NCI-H1417 (cell line): ENCODE measurements around the gene B4GALNT4.
A peak's percentile ranks its signal among the peaks of the same experiment; 100 is the strongest.
"Not testable (repeated sequence)": the region's sequence is repeated elsewhere in the genome, so short reads cannot be mapped to it uniquely, and the experiment has no call there.

Experiments used
- DNase-seq, 3 experiments: peaks; one replicate each; lab custom pipeline; 2025; lab: John Stamatoyannopoulos, UW

B4GALNT4 gene

GRCh38 chr11:369336-370018 is at the start of gene B4GALNT4:
B4GALNT4 (plus strand) TSS chr11:369499; CDS start chr11:369804, 305 bp downstream.
- DNase-seq: peak; percentile 51 to 58 (median 53)

GRCh38 chr11:319888-320273 is 49.4 kb upstream of the B4GALNT4 start:
- DNase-seq: not testable (repeated sequence)

- DNase-seq: no peak
These were observed 45.1 kb upstream of the B4GALNT4 start for GRCh38 chr11:324156-324555.

- not testable (repeated sequence) for DNase-seq
These were observed 44.4 kb upstream of the B4GALNT4 start for GRCh38 chr11:324593-325517.

GRCh38 chr11:325796-326591 is 43.3 kb upstream of the B4GALNT4 start:
- DNase-seq: no peak

- DNase-seq: no peak
These were observed 42.8 kb upstream of the B4GALNT4 start for GRCh38 chr11:326592-326841.

- no peak for DNase-seq
These were observed 42.3 kb upstream of the B4GALNT4 start for GRCh38 chr11:326842-327580.

GRCh38 chr11:327581-327923 is 41.7 kb upstream of the B4GALNT4 start:
- DNase-seq: no peak

GRCh38 chr11:328012-328411 is 41.3 kb upstream of the B4GALNT4 start:
- DNase-seq: no peak

GRCh38 chr11:328516-329100 is 40.7 kb upstream of the B4GALNT4 start:
- not testable (repeated sequence) for DNase-seq

- no peak for DNase-seq
These were observed 39.4 kb upstream of the B4GALNT4 start for GRCh38 chr11:329886-330253.

GRCh38 chr11:330307-330693 is 39.0 kb upstream of the B4GALNT4 start:
- no peak for DNase-seq

- no peak for DNase-seq
These were observed 38.5 kb upstream of the B4GALNT4 start for GRCh38 chr11:330694-331357.

- DNase-seq: no peak
These were observed 37.8 kb upstream of the B4GALNT4 start for GRCh38 chr11:331358-332060.

GRCh38 chr11:332651-333480 is 36.4 kb upstream of the B4GALNT4 start:
- DNase-seq: no peak

GRCh38 chr11:333616-334263 is 35.6 kb upstream of the B4GALNT4 start:
- not testable (repeated sequence) for DNase-seq

- peak; percentile 28 to 56 (median 56) for DNase-seq
These were observed 34.9 kb upstream of the B4GALNT4 start for GRCh38 chr11:334264-334994.
